GM19395 (cell line): ENCODE measurements around the gene RTP5.
"Not testable (repeated sequence)": the region's sequence is repeated elsewhere in the genome, so short reads cannot be mapped to it uniquely, and the experiment has no call there.

Experiments used
- ATAC-seq: cut with Tn5 transposase; IDR thresholded peaks from one replicate; pipeline ENCODE4 v1.9.1; 2021; ENCODE audit warnings: mild to moderate bottlenecking, moderate library complexity; ENCODE audit not compliant: unreplicated experiment

RTP5 gene

GRCh38 chr2:241913703-241914102 is 44.2 kb downstream of the RTP5 start:
- ATAC-seq, result no peak

- no peak for ATAC-seq
These were observed 45.0 kb downstream of the RTP5 start for GRCh38 chr2:241914542-241914941.

GRCh38 chr2:241921631-241922030 is 52.1 kb downstream of the RTP5 start:
- ATAC-seq, result not testable (repeated sequence)

GRCh38 chr2:241922411-241922810 is 52.9 kb downstream of the RTP5 start:
- ATAC-seq, result no peak

GRCh38 chr2:241922816-241923601 is 53.5 kb downstream of the RTP5 start:
- not testable (repeated sequence) for ATAC-seq
